ENCODE results near the gene CAMTA1. TPM values are rescaled to one million over a fixed set of nuclear protein-coding genes. Genes with fewer than 3 reads are reported as not detected.

Gene CAMTA1
- total RNA-seq, 1 experiment from 2014 or later = 69.5 TPM

DNA sequence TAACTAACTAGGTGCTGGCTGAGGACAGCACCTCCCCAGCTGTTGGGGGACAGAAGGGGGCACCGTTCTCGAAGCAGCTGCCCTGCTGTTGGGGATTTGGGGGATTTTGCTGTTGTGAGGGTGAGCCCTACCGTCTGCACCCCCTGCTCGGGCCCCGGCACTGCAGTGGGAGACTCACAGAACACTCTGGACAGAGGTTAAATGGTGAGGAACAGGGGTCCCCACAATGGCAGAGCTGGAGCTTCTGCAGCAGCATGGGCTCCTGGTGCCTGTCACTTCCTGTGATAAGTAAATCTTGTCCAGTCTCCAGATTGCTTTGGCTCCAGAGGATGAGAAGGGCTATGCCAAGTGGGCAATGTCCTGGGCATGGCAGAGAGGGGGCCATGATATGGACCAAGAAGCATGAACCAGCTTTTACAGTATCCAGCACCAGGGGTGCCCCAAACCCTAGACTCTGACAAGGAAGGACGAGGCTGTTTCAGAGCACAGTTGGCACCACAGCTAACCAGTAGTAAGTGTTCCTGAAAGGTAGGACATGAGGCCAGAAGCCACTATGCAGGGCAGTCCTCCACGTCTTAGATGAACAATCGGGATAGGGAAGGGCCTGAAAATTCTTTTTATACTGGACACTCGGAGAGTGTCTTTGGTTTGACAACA, 620.7 kb downstream of the CAMTA1 start:
- CTCF ChIA-PET = no interaction called here
- Histone ChIP-seq H3K9me3 (ENCODE audit: control insufficient read depth in 1 of 2, insufficient read depth in 1 of 2, low read depth in 1 of 2, low read length in 2 of 2) (no peaks in the 10 kb centered on the region), H3K4me2 (ENCODE audit: low read length) (no peak overlapping the region), H3K36me3 (ENCODE audit: control insufficient read depth in 1 of 2, insufficient read depth in 2 of 2, low read length in 2 of 2) (no peaks in the 10 kb centered on the region), H2AFZ (ENCODE audit: low read depth, low read length, poor library complexity, severe bottlenecking) (no peak overlapping the region), H3K9ac (ENCODE audit: low read length) (no peak overlapping the region), H3K27ac (ENCODE audit: low read depth, low read length) (no peak overlapping the region), H3K79me2 (ENCODE audit: insufficient read depth, low read length) (no peaks in the 10 kb centered on the region), H3K4me1 (ENCODE audit: control insufficient read depth in 1 of 2, insufficient read depth in 2 of 2, low read length in 2 of 2) (peaks cover 17 to 24% of the 10 kb centered on the region in 2 experiments), H3K4me3 (replicated peaks in 1 of 2; ENCODE audit: low read depth in 1 of 2, low read length in 2 of 2) (no peak overlapping the region), H3K27me3 (ENCODE audit: insufficient read depth, low read length) (no peaks in the 10 kb centered on the region), H4K20me1 (ENCODE audit: insufficient read depth) (no peaks in the 10 kb centered on the region), H3K9me2 (ENCODE audit: insufficient read depth) (no peaks in the 10 kb centered on the region)
- ATAC-seq = no peak
- intact Hi-C loops (cut with micrococcal nuclease) = no loop called here
- RAD21 ChIA-PET (ENCODE audit: low non-redundant PET in 1 of 2, low total read pairs in 2 of 2, uncharacterized antibody in 2 of 2, unreplicated experiment in 2 of 2) = no interaction called here
- BruUV-seq (replicated peaks) = no TSS peak
- DNase-seq (ENCODE audit: low read depth, low spot score) = no peak
- POLR2A ChIA-PET = no interaction called here
- no peak for TF ChIP-seq ZBTB33 (IDR thresholded peaks at IDR 0.05; ENCODE audit: extremely low read depth, insufficient replicate concordance, low read length)
- no peak for TF ChIP-seq FOSL1 (IDR thresholded peaks at IDR 0.05; ENCODE audit: low read depth)
- no peak for TF ChIP-seq EZH2 (IDR thresholded peaks at IDR 0.05)
- no peak for TF ChIP-seq ZFX (IDR thresholded peaks at IDR 0.05)

- no peaks in the 10 kb centered on the region for H4K20me1 ChIP-seq (ENCODE audit: insufficient read depth)
- no peak overlapping the region for H2AFZ ChIP-seq (ENCODE audit: low read depth, low read length, poor library complexity, severe bottlenecking)
- no peak overlapping the region for H3K4me3 ChIP-seq (replicated peaks in 1 of 2; ENCODE audit: low read depth in 1 of 2, low read length in 2 of 2)
- no peaks in the 10 kb centered on the region for H3K27me3 ChIP-seq (ENCODE audit: insufficient read depth, low read length)
- H3K9ac ChIP-seq (ENCODE audit: low read length) = no peak overlapping the region
- H3K4me2 ChIP-seq (ENCODE audit: low read length) = no peak overlapping the region
- RAD21 ChIA-PET (ENCODE audit: low non-redundant PET in 1 of 2, low total read pairs in 2 of 2, uncharacterized antibody in 2 of 2, unreplicated experiment in 2 of 2) = no interaction called here
- H3K27ac ChIP-seq (ENCODE audit: low read depth, low read length) = no peak overlapping the region
- no peaks in the 10 kb centered on the region for H3K9me3 ChIP-seq (ENCODE audit: control insufficient read depth in 1 of 2, insufficient read depth in 1 of 2, low read depth in 1 of 2, low read length in 2 of 2)
- peaks cover 10 to 15% of the 10 kb centered on the region in 2 experiments for H3K4me1 ChIP-seq (ENCODE audit: control insufficient read depth in 1 of 2, insufficient read depth in 2 of 2, low read length in 2 of 2)
- no peaks in the 10 kb centered on the region for H3K36me3 ChIP-seq (ENCODE audit: control insufficient read depth in 1 of 2, insufficient read depth in 2 of 2, low read length in 2 of 2)
- CTCF ChIA-PET = no interaction called here
- no TSS peak for BruUV-seq (replicated peaks)
- DNase-seq (ENCODE audit: low read depth, low spot score) (no peak), ATAC-seq (no peak)
- no peaks in the 10 kb centered on the region for H3K79me2 ChIP-seq (ENCODE audit: insufficient read depth, low read length)
- POLR2A ChIA-PET = no interaction called here
- intact Hi-C loops (cut with micrococcal nuclease) = no loop called here
- no peaks in the 10 kb centered on the region for H3K9me2 ChIP-seq (ENCODE audit: insufficient read depth)
- no peak for TF ChIP-seq FOSL1 (IDR thresholded peaks at IDR 0.05; ENCODE audit: low read depth)
- TF ChIP-seq YY1 (IDR thresholded peaks at IDR 0.05; ENCODE audit: extremely low read depth, insufficient replicate concordance, low read depth, low read length) = no peak
- no peak for TF ChIP-seq EZH2phosphoT487 (IDR thresholded peaks at IDR 0.05; ENCODE audit: borderline replicate concordance)
- TF ChIP-seq SP1 (IDR thresholded peaks at IDR 0.05; ENCODE audit: low read depth) = no peak
- TF ChIP-seq CEBPB (IDR thresholded peaks at IDR 0.05; ENCODE audit: low read depth) = no peak
- TF ChIP-seq POLR2AphosphoS5 (IDR thresholded peaks at IDR 0.05; ENCODE audit: low read depth, low read length) = no peak
- no peak for TF ChIP-seq RAD21 (IDR thresholded peaks at IDR 0.05; ENCODE audit: low read depth)
- TF ChIP-seq, protein P1, sequence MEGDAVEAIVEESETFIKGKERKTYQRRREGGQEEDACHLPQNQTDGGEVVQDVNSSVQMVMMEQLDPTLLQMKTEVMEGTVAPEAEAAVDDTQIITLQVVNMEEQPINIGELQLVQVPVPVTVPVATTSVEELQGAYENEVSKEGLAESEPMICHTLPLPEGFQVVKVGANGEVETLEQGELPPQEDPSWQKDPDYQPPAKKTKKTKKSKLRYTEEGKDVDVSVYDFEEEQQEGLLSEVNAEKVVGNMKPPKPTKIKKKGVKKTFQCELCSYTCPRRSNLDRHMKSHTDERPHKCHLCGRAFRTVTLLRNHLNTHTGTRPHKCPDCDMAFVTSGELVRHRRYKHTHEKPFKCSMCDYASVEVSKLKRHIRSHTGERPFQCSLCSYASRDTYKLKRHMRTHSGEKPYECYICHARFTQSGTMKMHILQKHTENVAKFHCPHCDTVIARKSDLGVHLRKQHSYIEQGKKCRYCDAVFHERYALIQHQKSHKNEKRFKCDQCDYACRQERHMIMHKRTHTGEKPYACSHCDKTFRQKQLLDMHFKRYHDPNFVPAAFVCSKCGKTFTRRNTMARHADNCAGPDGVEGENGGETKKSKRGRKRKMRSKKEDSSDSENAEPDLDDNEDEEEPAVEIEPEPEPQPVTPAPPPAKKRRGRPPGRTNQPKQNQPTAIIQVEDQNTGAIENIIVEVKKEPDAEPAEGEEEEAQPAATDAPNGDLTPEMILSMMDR (IDR thresholded peaks at IDR 0.05 in 2 of 3, conservative IDR thresholded peaks at IDR 0.05 in 1 of 3; ENCODE audit: borderline replicate concordance in 1 of 3, insufficient read depth in 1 of 3, low read depth in 2 of 3, low read length in 2 of 3) = no peak
Observed at GRCh38 chr1:7406641-7407543, 621.6 kb downstream of the CAMTA1 start.

Measured in HCT116 (cell line).